GM21619 (cell line): ENCODE results near the gene KCNJ18.
"Not testable (repeated sequence)": the region's sequence is repeated elsewhere in the genome, so short reads cannot be mapped to it uniquely, and the experiment has no call there.

ENCODE experiments used
- ATAC-seq: cut with Tn5 transposase; IDR thresholded peaks from one replicate; pipeline ENCODE4 v1.9.1; 2021; ENCODE audit not compliant: unreplicated experiment

The KCNJ18 gene

DNA sequence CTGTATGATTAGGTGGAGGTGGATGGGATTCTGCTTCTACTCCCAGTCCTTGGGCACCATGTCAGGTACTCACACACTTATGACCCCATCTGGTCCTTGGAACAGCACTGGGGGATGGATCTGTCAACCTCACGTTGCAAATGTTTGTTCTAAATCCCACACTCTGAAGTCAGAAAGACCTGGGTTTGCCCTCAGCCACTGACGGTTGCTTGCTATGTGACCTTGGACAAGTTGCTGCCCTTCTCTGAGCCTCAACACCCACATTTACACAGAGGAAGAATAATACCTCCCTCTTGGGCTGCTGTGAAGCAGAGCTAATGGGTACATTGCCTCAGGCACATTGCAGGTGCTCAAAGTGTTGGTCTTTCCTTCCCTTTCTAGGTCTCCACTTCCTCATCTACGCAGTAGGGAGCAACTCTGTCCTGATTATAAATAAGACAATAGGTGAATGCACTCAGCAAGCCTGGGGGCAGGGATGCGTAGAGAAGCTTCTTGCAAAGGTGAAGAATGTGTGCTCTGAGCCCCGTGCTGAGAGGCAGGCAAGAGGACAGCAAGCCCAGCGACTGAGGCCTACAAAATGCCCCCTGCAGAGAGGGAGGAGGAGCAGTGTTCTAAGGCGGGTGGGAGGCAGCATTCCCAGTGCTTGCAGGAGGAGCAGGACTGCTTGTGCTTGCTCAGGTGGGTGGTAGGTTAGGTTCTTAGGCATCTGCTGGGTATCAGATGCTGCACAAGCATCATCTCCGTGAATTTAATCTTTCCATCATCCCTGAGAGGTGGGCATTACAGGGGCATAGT lies 21.8 kb upstream of the KCNJ18 start:
- ATAC-seq = not testable (repeated sequence)

- ATAC-seq = not testable (repeated sequence)
These were observed 20.9 kb upstream of the KCNJ18 start for GRCh38 chr17:21671437-21671836.

GRCh38 chr17:21671871-21672270 lies 20.5 kb upstream of the KCNJ18 start:
- not testable (repeated sequence) for ATAC-seq

GRCh38 chr17:21673451-21674241 lies 18.7 kb upstream of the KCNJ18 start:
- not testable (repeated sequence) for ATAC-seq

DNA sequence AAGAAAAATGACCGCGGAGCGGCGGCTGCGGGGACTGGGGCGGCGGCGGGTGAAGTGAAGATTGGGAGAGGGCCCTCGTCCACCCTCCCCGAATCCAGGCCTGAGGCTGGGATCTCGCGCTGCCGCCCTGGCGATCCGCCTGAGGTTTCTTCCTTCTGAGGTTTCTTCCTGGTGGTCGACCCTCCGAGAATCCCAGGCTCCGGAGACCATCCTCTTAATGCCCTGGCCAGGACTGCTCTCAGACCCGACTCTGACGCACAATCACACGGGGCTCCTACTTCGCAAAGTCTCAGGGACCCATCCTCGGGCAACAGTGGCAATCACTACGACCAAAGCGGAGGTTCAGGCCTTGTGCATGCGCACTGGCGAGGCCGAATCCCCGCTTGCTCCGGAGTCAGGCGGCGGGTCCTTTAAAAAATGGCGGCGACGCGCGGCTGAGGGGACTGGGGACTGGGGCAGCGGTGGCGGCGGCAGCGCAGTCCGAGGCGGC lies 18.0 kb upstream of the KCNJ18 start:
- ATAC-seq = no peak

DNA sequence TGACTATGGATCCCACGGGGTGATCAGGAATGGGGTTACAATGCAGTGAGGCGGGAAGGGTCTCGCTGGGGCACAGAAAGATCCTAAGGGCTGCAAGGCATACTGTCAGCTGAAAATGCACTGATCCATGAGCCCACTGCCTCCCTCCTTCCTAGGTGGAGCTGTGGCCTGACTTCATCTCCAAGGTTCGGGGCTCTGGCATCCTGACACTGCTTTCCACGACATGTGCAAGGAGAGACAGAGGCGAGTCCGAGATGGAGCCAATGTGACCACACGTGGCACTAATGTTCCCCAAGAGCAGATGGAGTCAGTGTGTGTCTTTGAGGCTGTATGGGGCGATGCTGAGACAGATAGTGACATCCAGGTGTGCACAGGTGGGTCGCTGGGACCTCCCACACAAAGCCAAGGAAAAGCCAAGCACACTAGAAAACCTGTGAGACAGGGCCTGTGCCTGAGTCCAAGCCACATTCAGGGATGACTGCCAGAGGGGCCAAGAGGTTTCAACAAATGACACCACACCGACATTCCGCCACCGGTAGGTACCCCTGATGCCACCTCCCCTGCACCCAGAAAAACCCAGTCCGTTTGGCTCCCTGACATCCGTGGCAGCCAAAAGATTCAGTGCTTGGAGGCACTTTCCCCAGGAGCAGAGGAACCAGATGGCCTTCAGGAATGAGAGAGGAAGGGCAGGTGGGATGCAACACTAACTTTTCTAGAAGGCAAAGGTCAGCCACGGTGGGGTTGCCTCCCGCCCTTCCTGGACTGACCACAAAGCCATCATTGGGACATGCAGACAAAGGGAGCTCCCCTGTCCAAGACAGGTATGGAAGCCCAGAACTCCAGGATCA lies 17.2 kb upstream of the KCNJ18 start:
- ATAC-seq = not testable (repeated sequence)

DNA sequence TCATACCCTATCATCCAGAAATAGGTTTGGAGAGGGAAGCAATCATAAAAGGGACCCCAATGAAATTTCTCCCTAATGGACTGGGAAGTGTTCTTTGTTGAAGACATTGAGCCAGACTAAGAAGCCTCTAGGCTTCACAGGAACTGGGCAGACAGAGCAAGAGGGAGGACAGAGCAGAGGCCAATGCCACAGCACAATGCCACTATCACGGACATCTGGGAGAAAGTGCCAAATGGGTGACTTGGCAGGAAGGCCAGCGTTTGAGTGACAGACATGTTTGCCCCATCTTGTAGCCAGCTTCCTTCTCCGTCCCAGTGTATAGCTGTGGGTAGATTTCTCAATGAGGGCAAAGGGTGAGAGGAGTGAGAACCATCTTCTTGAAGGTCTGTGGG lies 16.6 kb upstream of the KCNJ18 start:
- not testable (repeated sequence) for ATAC-seq

- ATAC-seq = no peak
These were observed 15.8 kb upstream of the KCNJ18 start for GRCh38 chr17:21676281-21677111.

DNA sequence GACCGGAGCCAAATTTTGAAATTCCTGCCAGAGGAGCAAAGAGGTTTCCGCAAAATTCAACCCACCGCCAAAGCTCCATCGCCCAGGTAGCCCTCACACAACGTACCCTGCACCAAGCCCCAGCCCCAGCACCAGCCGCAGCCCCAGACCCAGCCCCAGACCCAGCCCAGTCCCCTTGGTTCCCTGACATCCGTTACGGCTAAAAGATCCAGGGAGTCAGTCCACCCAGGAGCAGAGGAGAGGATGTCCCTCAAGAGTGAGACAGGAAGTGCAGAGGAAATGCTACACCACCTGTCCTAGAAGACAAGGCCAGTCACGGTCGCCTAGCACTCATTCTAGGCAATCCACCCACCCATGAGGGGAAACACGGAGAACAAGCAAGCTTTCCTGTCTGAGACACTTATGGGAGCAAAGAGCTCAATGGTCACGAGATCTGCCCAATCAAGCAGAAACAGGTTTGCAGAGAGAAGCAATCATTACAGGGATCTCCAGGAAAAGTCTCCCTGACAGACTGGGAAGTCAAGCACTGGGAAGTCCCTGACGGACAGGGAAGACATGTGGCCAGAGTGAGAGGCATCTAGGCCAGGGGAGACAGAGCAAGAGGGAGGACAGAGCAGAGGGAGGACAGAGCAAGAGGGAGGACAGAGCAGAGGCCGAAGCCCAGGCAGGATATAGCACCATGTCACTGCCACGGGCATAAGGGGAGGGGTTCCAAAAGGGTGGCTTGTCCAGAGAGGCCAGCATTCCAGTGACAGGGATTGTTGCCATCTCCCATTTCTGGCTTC lies 15.0 kb upstream of the KCNJ18 start:
- no peak for ATAC-seq

GRCh38 chr17:21677911-21678310 lies 14.4 kb upstream of the KCNJ18 start:
- ATAC-seq = no peak

- ATAC-seq = no peak
These were observed 13.8 kb upstream of the KCNJ18 start for GRCh38 chr17:21678393-21679081.

DNA sequence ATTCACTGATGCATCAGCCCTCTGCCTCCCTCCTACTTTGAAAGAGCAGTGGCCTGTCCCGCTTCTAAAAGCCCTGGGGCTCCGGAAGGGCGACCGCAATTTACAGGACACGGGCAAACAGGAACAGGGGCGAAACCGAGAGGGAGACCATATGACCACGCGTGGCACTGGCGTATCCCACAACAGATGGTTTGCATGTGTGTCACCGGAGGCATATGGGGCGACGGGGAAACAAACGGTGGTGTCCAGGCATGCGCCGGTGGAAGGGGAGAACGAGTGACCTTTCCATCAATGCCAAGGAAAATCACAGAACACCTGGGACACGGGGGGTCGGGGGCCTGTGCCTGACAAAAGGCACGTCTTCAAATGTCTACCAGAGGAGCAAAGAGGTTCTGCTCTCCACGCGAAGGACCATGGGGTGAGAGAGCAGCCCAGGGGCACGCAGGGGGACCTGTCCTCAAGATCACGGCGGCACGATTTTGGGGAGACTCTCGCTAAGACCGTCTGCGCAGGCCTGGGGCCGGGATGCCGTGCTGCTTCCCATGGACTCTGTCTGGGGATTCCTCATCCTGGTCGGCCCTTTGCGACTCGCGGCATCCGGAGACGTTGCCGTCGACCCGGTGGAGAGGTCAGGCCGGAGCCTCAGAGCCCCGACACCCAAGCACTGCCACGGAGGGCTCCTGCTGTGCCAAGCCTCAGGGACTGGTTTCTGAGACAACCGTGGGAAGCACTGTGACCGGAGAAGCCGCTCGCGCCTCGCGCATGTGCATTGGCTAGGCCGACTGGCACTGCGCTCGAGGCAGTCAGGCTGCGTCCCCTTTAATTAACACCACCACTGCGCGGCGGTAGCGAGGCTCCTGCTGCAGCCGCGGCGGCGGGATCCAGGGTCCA lies 12.8 kb upstream of the KCNJ18 start:
- ATAC-seq = no peak

DNA sequence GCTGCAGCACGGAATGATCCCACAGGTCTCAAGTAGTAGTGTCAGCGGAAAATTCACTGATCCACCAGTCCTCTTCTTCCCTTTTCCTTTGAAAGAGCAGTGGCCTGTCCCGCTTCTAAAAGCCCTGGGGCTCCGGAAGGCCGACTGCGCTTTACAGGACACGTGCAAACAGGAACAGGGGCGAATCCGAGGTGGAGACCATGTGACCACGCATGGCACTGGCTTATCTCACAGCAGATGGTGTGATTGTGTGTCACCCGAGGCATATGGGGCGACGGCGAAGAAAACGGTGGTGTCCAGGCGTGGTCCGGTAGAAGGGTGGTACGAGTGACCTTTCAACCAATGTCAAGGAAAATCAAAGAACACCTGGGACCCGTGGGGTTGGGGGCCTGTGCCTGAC lies 12.0 kb upstream of the KCNJ18 start:
- no peak for ATAC-seq

GRCh38 chr17:21680850-21681351 lies 11.4 kb upstream of the KCNJ18 start:
- not testable (repeated sequence) for ATAC-seq

GRCh38 chr17:21681576-21681975 lies 10.7 kb upstream of the KCNJ18 start:
- not testable (repeated sequence) for ATAC-seq

- not testable (repeated sequence) for ATAC-seq
These were observed 10.2 kb upstream of the KCNJ18 start for GRCh38 chr17:21682130-21682529.

DNA sequence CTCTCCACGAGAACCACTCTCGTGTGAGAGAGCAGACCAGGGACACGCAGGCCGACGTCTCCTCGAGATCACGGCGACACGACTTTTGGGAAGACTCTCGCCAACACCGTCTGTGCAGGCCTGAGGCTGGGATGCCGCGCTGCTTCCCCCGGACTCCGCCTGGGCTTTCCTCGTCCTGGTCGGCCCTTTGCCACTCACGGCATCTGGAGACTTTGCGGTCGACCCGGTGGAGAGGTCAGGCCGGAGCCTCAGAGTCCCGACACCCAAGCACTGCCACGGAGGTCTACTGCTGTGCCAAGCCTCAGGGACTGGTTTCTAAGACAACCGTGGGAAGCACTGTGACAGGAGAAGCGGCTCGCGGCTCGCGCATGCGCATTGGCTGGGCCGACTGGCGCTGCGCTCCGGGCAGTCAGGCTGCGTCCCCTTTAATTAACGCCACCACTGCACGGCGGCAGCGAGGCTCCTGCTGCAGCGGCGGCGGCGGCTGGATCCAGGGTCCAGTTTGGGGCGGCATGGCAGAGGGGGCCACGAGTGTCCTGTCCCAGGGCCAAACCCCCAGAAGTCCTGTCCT lies 9.1 kb upstream of the KCNJ18 start:
- not testable (repeated sequence) for ATAC-seq
